ENCODE measurements around the gene MAB21L4.
A peak's percentile ranks its signal among the peaks of the same experiment; 100 is the strongest.

The MAB21L4 gene

GRCh38 chr2:240914645-240915525 is 18.9 kb upstream of the MAB21L4 start:
- Histone ChIP-seq H4K91ac (ENCODE audit: low read length) (no peak overlapping the region), H2AK5ac (ENCODE audit: low read length, severe bottlenecking) (no peak overlapping the region), H3K4me3 (ENCODE audit: insufficient read depth in 1 of 2, low read depth in 1 of 2, low read length in 2 of 2) (no peak overlapping the region), H2BK5ac (ENCODE audit: low read depth, low read length, poor library complexity, severe bottlenecking) (no peak overlapping the region), H3K14ac (ENCODE audit: low read length in 2 of 2) (no peak overlapping the region), H3K36me3 (ENCODE audit: control insufficient read depth in 1 of 2, insufficient read depth in 2 of 2, low read depth in 1 of 2, low read length in 2 of 2) (peaks cover 0 to 3% of the 10 kb centered on the region in 2 experiments), H3K9me3 (ENCODE audit: control insufficient read depth, low read length) (no peaks in the 10 kb centered on the region), H3K9ac (ENCODE audit: low read length) (peak overlapping the region; percentile 57), H3K4me1 (ENCODE audit: control insufficient read depth, insufficient read depth, low read depth, low read length) (peaks cover 22% of the 10 kb centered on the region), H2AFZ (ENCODE audit: low read depth, low read length) (no peak overlapping the region), H3K18ac (ENCODE audit: low read depth in 1 of 2, low read length in 2 of 2) (peak overlapping the region in 1 of 2 experiments; percentile 37), H4K8ac (ENCODE audit: low read length) (no peak overlapping the region), H2BK15ac (ENCODE audit: low read depth, poor library complexity, severe bottlenecking) (no peak overlapping the region), H3K23ac (ENCODE audit: low read length in 2 of 2) (no peak overlapping the region), H3K27ac (ENCODE audit: low read length, poor library complexity, severe bottlenecking) (no peak overlapping the region), H3K4ac (ENCODE audit: low read depth in 1 of 2, low read length in 2 of 2) (no peak overlapping the region), H2BK120ac (ENCODE audit: low read depth, low read length) (no peak overlapping the region), H3K27me3 (ENCODE audit: control insufficient read depth in 1 of 2, insufficient read depth in 1 of 2, low read length in 2 of 2) (peaks cover 0 to 45% of the 10 kb centered on the region in 2 experiments), H3K79me1 (replicated peaks; ENCODE audit: low read length, poor library complexity, severe bottlenecking) (no peaks in the 10 kb centered on the region), H3K4me2 (ENCODE audit: low read length, poor library complexity, severe bottlenecking) (peak overlapping the region; percentile 1), H2BK12ac (ENCODE audit: low read length in 2 of 2) (no peak overlapping the region)
- WGBS = 66% methylated on average over 25 of the region's 25 CpGs
- DNase-seq = no peak

- peak overlapping the region; percentile 60 for H3K9ac ChIP-seq (ENCODE audit: low read length)
- no peak overlapping the region for H2BK15ac ChIP-seq (ENCODE audit: low read depth, poor library complexity, severe bottlenecking)
- no peak overlapping the region for H2BK120ac ChIP-seq (ENCODE audit: low read depth, low read length)
- peak overlapping the region in 1 of 2 experiments; percentile 5 for H3K4ac ChIP-seq (ENCODE audit: low read depth in 1 of 2, low read length in 2 of 2)
- peak; percentile 30 for DNase-seq
- peaks cover 20% of the 10 kb centered on the region for H3K4me1 ChIP-seq (ENCODE audit: control insufficient read depth, insufficient read depth, low read depth, low read length)
- H3K79me1 ChIP-seq (replicated peaks; ENCODE audit: low read length, poor library complexity, severe bottlenecking) = no peaks in the 10 kb centered on the region
- no peak overlapping the region for H3K4me3 ChIP-seq (ENCODE audit: insufficient read depth in 1 of 2, low read depth in 1 of 2, low read length in 2 of 2)
- H3K14ac ChIP-seq (ENCODE audit: low read length in 2 of 2) = no peak overlapping the region
- H2AFZ ChIP-seq (ENCODE audit: low read depth, low read length) = no peak overlapping the region
- peaks cover 0 to 3% of the 10 kb centered on the region in 2 experiments for H3K36me3 ChIP-seq (ENCODE audit: control insufficient read depth in 1 of 2, insufficient read depth in 2 of 2, low read depth in 1 of 2, low read length in 2 of 2)
- 60% methylated on average over 35 of the region's 36 CpGs for WGBS
- no peak overlapping the region for H4K8ac ChIP-seq (ENCODE audit: low read length)
- no peak overlapping the region for H4K91ac ChIP-seq (ENCODE audit: low read length)
- H3K18ac ChIP-seq (ENCODE audit: low read depth in 1 of 2, low read length in 2 of 2) = peak overlapping the region in 1 of 2 experiments; percentile 37
- H2AK5ac ChIP-seq (ENCODE audit: low read length, severe bottlenecking) = no peak overlapping the region
- H2BK5ac ChIP-seq (ENCODE audit: low read depth, low read length, poor library complexity, severe bottlenecking) = no peak overlapping the region
- H3K27me3 ChIP-seq (ENCODE audit: control insufficient read depth in 1 of 2, insufficient read depth in 1 of 2, low read length in 2 of 2) = peaks cover 8 to 51% of the 10 kb centered on the region in 2 experiments
- H3K4me2 ChIP-seq (ENCODE audit: low read length, poor library complexity, severe bottlenecking) = no peak overlapping the region
- H3K9me3 ChIP-seq (ENCODE audit: control insufficient read depth, low read length) = no peaks in the 10 kb centered on the region
- no peak overlapping the region for H3K27ac ChIP-seq (ENCODE audit: low read length, poor library complexity, severe bottlenecking)
- H2BK12ac ChIP-seq (ENCODE audit: low read length in 2 of 2) = no peak overlapping the region
- H3K23ac ChIP-seq (ENCODE audit: low read length in 2 of 2) = no peak overlapping the region
Measured at GRCh38 chr2:240913810-240914644, 18.1 kb upstream of the MAB21L4 start.

GRCh38 chr2:240912878-240913809 is 17.2 kb upstream of the MAB21L4 start:
- H3K4me1 ChIP-seq (ENCODE audit: control insufficient read depth, insufficient read depth, low read depth, low read length) = peaks cover 19% of the 10 kb centered on the region
- 70% methylated on average over 21 of the region's 21 CpGs for WGBS
- no peak for DNase-seq
- no peaks in the 10 kb centered on the region for H3K9me3 ChIP-seq (ENCODE audit: control insufficient read depth, low read length)
- no peak overlapping the region for H3K4me2 ChIP-seq (ENCODE audit: low read length, poor library complexity, severe bottlenecking)
- peaks cover 0 to 3% of the 10 kb centered on the region in 2 experiments for H3K36me3 ChIP-seq (ENCODE audit: control insufficient read depth in 1 of 2, insufficient read depth in 2 of 2, low read depth in 1 of 2, low read length in 2 of 2)
- peak overlapping the region in 1 of 2 experiments; percentile 71 for H3K14ac ChIP-seq (ENCODE audit: low read length in 2 of 2)
- H4K8ac ChIP-seq (ENCODE audit: low read length) = no peak overlapping the region
- no peak overlapping the region for H2AFZ ChIP-seq (ENCODE audit: low read depth, low read length)
- peak overlapping the region; percentile 60 for H3K9ac ChIP-seq (ENCODE audit: low read length)
- no peak overlapping the region for H3K27ac ChIP-seq (ENCODE audit: low read length, poor library complexity, severe bottlenecking)
- H2BK12ac ChIP-seq (ENCODE audit: low read length in 2 of 2) = no peak overlapping the region
- H3K18ac ChIP-seq (ENCODE audit: low read depth in 1 of 2, low read length in 2 of 2) = no peak overlapping the region
- no peaks in the 10 kb centered on the region for H3K79me1 ChIP-seq (replicated peaks; ENCODE audit: low read length, poor library complexity, severe bottlenecking)
- H2BK15ac ChIP-seq (ENCODE audit: low read depth, poor library complexity, severe bottlenecking) = no peak overlapping the region
- no peak overlapping the region for H3K4me3 ChIP-seq (ENCODE audit: insufficient read depth in 1 of 2, low read depth in 1 of 2, low read length in 2 of 2)
- H3K23ac ChIP-seq (ENCODE audit: low read length in 2 of 2) = peak overlapping the region in 1 of 2 experiments; percentile 26
- peak overlapping the region; percentile 47 for H4K91ac ChIP-seq (ENCODE audit: low read length)
- no peak overlapping the region for H2BK5ac ChIP-seq (ENCODE audit: low read depth, low read length, poor library complexity, severe bottlenecking)
- no peak overlapping the region for H2AK5ac ChIP-seq (ENCODE audit: low read length, severe bottlenecking)
- peaks cover 8 to 51% of the 10 kb centered on the region in 2 experiments for H3K27me3 ChIP-seq (ENCODE audit: control insufficient read depth in 1 of 2, insufficient read depth in 1 of 2, low read length in 2 of 2)
- H3K4ac ChIP-seq (ENCODE audit: low read depth in 1 of 2, low read length in 2 of 2) = no peak overlapping the region
- H2BK120ac ChIP-seq (ENCODE audit: low read depth, low read length) = no peak overlapping the region
